H1 (cell line): ENCODE data around the gene CRK.

ENCODE experiments used
- CTCF ChIP-seq, 3 experiments: IDR thresholded peaks; 1 replicate in 2 of 3; 2 replicates in 1 of 3; pipeline versions ENCODE4 v1.5.1 to v1.6.1; 2011; ENCODE audit warnings: low read length in 3 of 3, mild to moderate bottlenecking in 3 of 3, inconsistent platforms in 2 of 3, low read depth in 1 of 3, moderate library complexity in 1 of 3; ENCODE audit not compliant: insufficient read depth in 1 of 3; ENCODE audit errors: control extremely low read depth in 1 of 3
- E2F6 ChIP-seq: IDR thresholded peaks from 2 replicates; pipeline ENCODE4 v1.6.1; 2012; ENCODE audit warnings: inconsistent platforms
- EGR1 ChIP-seq: IDR thresholded peaks from 2 replicates; pipeline ENCODE4 v1.6.1; 2011; ENCODE audit warnings: low read depth, low read length, borderline replicate concordance
- POLR2A ChIP-seq, 2 experiments: IDR thresholded peaks; 1 replicate in 1 of 2; 2 replicates in 1 of 2; pipeline ENCODE4 v1.6.1; 2011; ENCODE audit warnings: low read depth in 2 of 2, low read length in 2 of 2, mild to moderate bottlenecking in 2 of 2; ENCODE audit errors: control extremely low read depth in 1 of 2
- RAD21 ChIP-seq, 2 experiments: IDR thresholded peaks in 1 of 2; conservative IDR thresholded peaks in 1 of 2; 2 replicates each; pipeline ENCODE4 v1.6.1; 2011; ENCODE audit warnings: low read depth in 2 of 2, low read length in 2 of 2, improper control_type of control experiment in 1 of 2, inconsistent platforms in 1 of 2, mild to moderate bottlenecking in 1 of 2, moderate library complexity in 1 of 2
- ZNF274 ChIP-seq: IDR thresholded peaks from 2 replicates; pipeline ENCODE4 v1.7.0; 2012; ENCODE audit warnings: low read length, borderline replicate concordance; ENCODE audit errors: extremely low read depth

- TF ChIP-seq EGR1: no peak
- TF ChIP-seq ZNF274: no peak
- no peak for TF ChIP-seq RAD21 (IDR thresholded peaks at IDR 0.05 in 1 of 2, conservative IDR thresholded peaks at IDR 0.05 in 1 of 2; ENCODE audit: low read depth in 2 of 2, low read length in 2 of 2)
- TF ChIP-seq POLR2A (IDR thresholded peaks at IDR 0.05; ENCODE audit: control extremely low read depth in 1 of 2, low read depth in 2 of 2, low read length in 2 of 2): no peak
- no peak for TF ChIP-seq E2F6
- no peak for TF ChIP-seq CTCF (IDR thresholded peaks at IDR 0.05; ENCODE audit: control extremely low read depth in 1 of 3, insufficient read depth in 1 of 3, low read depth in 1 of 3, low read length in 3 of 3)
Observed at GRCh38 chr17:1481736-1482135, 25.7 kb upstream of the CRK start.
